Measurements from ENCODE around the gene PLAU. TPM values are rescaled to one million over a fixed set of nuclear protein-coding genes. Genes with fewer than 3 reads are reported as not detected.
A peak's percentile ranks its signal among the peaks of the same experiment; 100 is the strongest.

The PLAU gene
- total and polyA plus RNA-seq, 9 of the 15 experiments (the other 6 are each of a cell fraction or from before 2014, with no cell fraction given), result 2.1 to 16.9 (median 3.3) TPM

GRCh38 chr10:73931767-73932619 lies 21.1 kb downstream of the PLAU start (continued):
- TF ChIP-seq ZBTB1 (CRISPR knock-in tag; IDR thresholded peaks at IDR 0.05; ENCODE audit: borderline replicate concordance, low read depth), result no peak
- peak; percentile 51; the same call in 1 of the 2 replicates for TF ChIP-seq ETV1 (tag; conservative IDR thresholded peaks at IDR 0.05; ENCODE audit: low read depth)
- no peak for TF ChIP-seq FUS (optimal IDR thresholded peaks at IDR 0.05; ENCODE audit: low read depth, low read length)
- TF ChIP-seq ZNF449 (CRISPR knock-in tag; IDR thresholded peaks at IDR 0.05), result no peak
- TF ChIP-seq TAF9B (IDR thresholded peaks at IDR 0.05; ENCODE audit: partially characterized antibody), result no peak
- TF ChIP-seq ZNF224 (CRISPR knock-in tag; IDR thresholded peaks at IDR 0.05), result 0 out of 2 replicates have a peak, but pooled peaks have one; percentile 20
- no peak for TF ChIP-seq NFIX (CRISPR knock-in tag; IDR thresholded peaks at IDR 0.05; ENCODE audit: low read depth)

DNA sequence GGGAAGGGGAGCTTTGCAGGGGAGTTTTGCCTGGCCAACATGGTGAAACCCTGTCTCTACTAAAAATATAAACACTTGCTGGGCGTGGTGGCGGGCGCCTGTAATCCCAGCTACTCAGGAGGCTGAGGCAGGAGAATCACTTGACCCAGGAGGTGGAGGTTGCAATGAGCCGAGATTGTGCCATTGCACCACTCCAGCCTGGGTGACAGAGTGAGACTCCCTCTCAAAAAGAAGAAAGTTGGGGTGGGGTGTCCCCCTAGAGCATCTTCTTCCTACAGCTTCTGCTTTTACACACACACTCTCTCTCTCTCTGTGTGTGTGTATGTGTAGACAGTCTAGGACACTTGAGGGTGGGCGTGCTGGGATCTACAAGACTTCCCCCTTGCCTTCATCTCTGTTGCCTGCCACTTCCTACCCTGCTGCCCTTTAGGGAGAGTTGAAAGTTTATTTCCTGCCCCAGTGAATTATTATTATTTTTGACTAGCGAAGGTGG lies 21.7 kb downstream of the PLAU start:
- Histone ChIP-seq H3K36me3 (ENCODE audit: control insufficient read depth, insufficient read depth, low read length) (no peaks in the 10 kb centered on the region), H3K27me3 (ENCODE audit: control insufficient read depth in 2 of 2, insufficient read depth in 2 of 2, low read length in 2 of 2) (no peaks in the 10 kb centered on the region), H3K9ac (ENCODE audit: insufficient read depth in 1 of 2, low read depth in 2 of 2, low read length in 2 of 2) (peak overlapping the region; percentile 37 to 83; a peak in 1 of 4 replicates), H2AFZ (ENCODE audit: low read depth, low read length) (peak overlapping the region; percentile 81), H3K4me1 (replicated peaks in 1 of 2; ENCODE audit: control insufficient read depth in 2 of 2, insufficient read depth in 2 of 2, low read length in 2 of 2) (peaks cover 20 to 39% of the 10 kb centered on the region in 2 experiments), H4K20me1 (replicated peaks; ENCODE audit: control insufficient read depth, insufficient read depth, low read length) (no peaks in the 10 kb centered on the region), H3K9me3 (replicated peaks; ENCODE audit: control insufficient read depth, insufficient read depth, low read depth, low read length) (peaks cover 5% of the 10 kb centered on the region; the same call in 1 of the 2 replicates), H3K4me3 (no peak overlapping the region), H3K79me2 (ENCODE audit: control insufficient read depth, insufficient read depth, low read length) (no peaks in the 10 kb centered on the region), H3K9me1 (ENCODE audit: control insufficient read depth, insufficient read depth, low read length) (no peaks in the 10 kb centered on the region), H3K4me2 (ENCODE audit: insufficient read depth, low read length) (peak overlapping the region; percentile 22; the same call in 1 of the 2 replicates), H3K27ac (ENCODE audit: extremely low read depth, low read depth, low read length) (peak overlapping the region; percentile 68; the same call in 1 of the 3 replicates)
- WGBS (ENCODE audit: insufficient coverage, low coverage, missing lambda C conversion rate), result 72% methylated on average over 6 of the region's 6 CpGs
- peak in 2 of 4 experiments; percentile 8 to 16 for DNase-seq (ENCODE audit: extremely low read depth in 1 of 4, low spot score in 3 of 4)
- no peak for FAIRE-seq
- in situ Hi-C loops (cut with MboI), result loop anchor here (10.0 kb wide), 1 partner anchor 48 kb away; no protein-coding TSS in a partner anchor
- POLR2A ChIA-PET, result interaction anchor here (0.8 to 1.8 kb wide), 3 partner anchors 8 to 663 kb away, joined by 3 to 8 read pairs (median 4); no protein-coding TSS in a partner anchor
- intact Hi-C loops (cut with micrococcal nuclease), result loop anchor here (5.0 kb wide), 1 partner anchor 160 kb away; a partner anchor contains a TSS
- peak; percentile 13 for ATAC-seq
- BruUV-seq (replicated peaks), result no TSS peak
- CTCF ChIA-PET (ENCODE audit: low intra/inter-chr PET ratio), result no interaction called here
- TF ChIP-seq CEBPG (CRISPR knock-in tag; IDR thresholded peaks at IDR 0.05) (peak; percentile 30; the same call in 1 of the 2 replicates), CEBPG (tag; conservative IDR thresholded peaks at IDR 0.05 in 1 of 2, IDR thresholded peaks at IDR 0.05 in 1 of 2) (peak in 1 of 2 experiments; percentile 22; a peak in 1 of 4 replicates), DDX20 (tag; IDR thresholded peaks at IDR 0.05; ENCODE audit: low read depth) (no peak), HNRNPH1 (optimal IDR thresholded peaks at IDR 0.05; ENCODE audit: low read depth, low read length) (no peak), MAZ (CRISPR knock-in tag; conservative IDR thresholded peaks at IDR 0.05 in 1 of 2, IDR thresholded peaks at IDR 0.05 in 1 of 2) (peak in 1 of 2 experiments; percentile 8; a peak in 1 of 4 replicates), ZNF778 (CRISPR knock-in tag; IDR thresholded peaks at IDR 0.05) (no peak), DPF2 (IDR thresholded peaks at IDR 0.05) (0 out of 2 replicates have a peak, but pooled peaks have one; percentile 11), E4F1 (CRISPR knock-in tag; IDR thresholded peaks at IDR 0.05; ENCODE audit: borderline replicate concordance) (no peak)

Measured in K562 (cell line).